Transverse colon (tissue), 4 donors: Measurements from ENCODE around the gene SLX4IP. TPM values are rescaled to one million over a fixed set of nuclear protein-coding genes. Genes with fewer than 3 reads are reported as not detected.

ENCODE experiments used
- DNase-seq: peaks from one replicate; pipeline ENCODE4 v3.0.0-alpha.2; 2019
- H3K27ac ChIP-seq, 4 donors: fragments of 200-600 bp; sonication (generic); 2 replicates each; pipeline ENCODE4 v1.5.1; 2016 to 2018; ENCODE audit warnings: inconsistent platforms in 4 of 4
- H3K27me3 ChIP-seq: fragments of 200-600 bp; sonication (generic); 2 replicates; pipeline ENCODE4 v1.5.1; 2017; ENCODE audit warnings: inconsistent platforms
- H3K36me3 ChIP-seq, 4 donors: fragments of 200-600 bp; sonication (generic); 2 replicates each; pipeline ENCODE4 v1.5.1; 2017 to 2019; ENCODE audit warnings: inconsistent platforms in 4 of 4
- H3K4me1 ChIP-seq, 4 donors: fragments of 200-600 bp; sonication (generic); 2 replicates each; pipeline ENCODE4 v1.5.1; 2017 to 2020; ENCODE audit warnings: inconsistent platforms in 4 of 4
- H3K4me3 ChIP-seq, 4 donors: fragments of 200-600 bp; sonication (generic); 1 replicate in 1 of 4; 2 replicates in 3 of 4; pipeline versions ENCODE4 v1.5.1 to v1.6.1; 2017 to 2019; ENCODE audit warnings: inconsistent platforms in 4 of 4
- H3K9me3 ChIP-seq, 2 donors: fragments of 200-600 bp; sonication (generic); 2 replicates each; pipeline ENCODE4 v1.5.1; 2017 to 2019; ENCODE audit warnings: inconsistent platforms in 2 of 2
- CTCF ChIP-seq, 5 experiments: fragments of 200-600 bp in 3 of 5; fragments of 450-650 bp in 2 of 5; sonication (generic) in 3 of 5; IDR thresholded peaks; 1 replicate in 2 of 5; 2 replicates in 3 of 5; pipeline ENCODE4 v1.5.1; 2016 to 2017; ENCODE audit warnings: antibody characterized with exemption in 5 of 5, inconsistent platforms in 3 of 5, mild to moderate bottlenecking in 2 of 5, moderate library complexity in 1 of 5
- EP300 ChIP-seq: sonication (generic); formaldehyde crosslinking; IDR thresholded peaks from one replicate; pipeline ENCODE4 v1.6.1; 2017; ENCODE audit warnings: antibody characterized with exemption, low read depth
- POLR2A ChIP-seq: fragments of 450-650 bp; IDR thresholded peaks from one replicate; pipeline ENCODE4 v1.6.1; 2016; ENCODE audit warnings: antibody characterized with exemption, mild to moderate bottlenecking, moderate library complexity
- POLR2AphosphoS5 ChIP-seq, 3 donors: sonication (generic); formaldehyde crosslinking; IDR thresholded peaks; one replicate each; pipeline ENCODE4 v1.6.1; 2016; ENCODE audit warnings: antibody characterized with exemption in 3 of 3
- whole genome bisulfite sequencing, 2 donors: methylation state at CpG; one replicate each; pipeline ENCODE4 v1.1.5; 2018; ENCODE audit warnings: low coverage in 1 of 2; 5-methylcytosine and 5-hydroxymethylcytosine counted together
- in situ Hi-C, 4 donors: fragments of 200-750 bp; cut with MboI; loops; one replicate each; pipeline versions ENCODE4 v1.15.0 to v1.15.1; 2017; ENCODE audit warnings: low sequenced_read_pairs in 3 of 4, low pct_ligation_motif_present in 1 of 4, low pct_unique_long_range_greater_than_20kb in 1 of 4
- intact Hi-C: fragments of 100-400 bp; cut with DNase I; formaldehyde crosslinking; loops from one replicate; pipeline ENCODE4 v1.15.1; 2023; ENCODE audit warnings: low total_unique reads
- total RNA-seq, 4 donors: library from RNA; depleted of rRNA; stranded (reverse); fragments of >200 nt; gene quantifications; one replicate each; pipeline ENCODE4 v1.1.0, GENCODE V29; 2016

Gene SLX4IP
- total RNA-seq, 4 donors from 2014 or later: 5.4 to 8.4 (median 7.5) TPM

- Histone ChIP-seq H3K27ac (no peak overlapping the region), H3K4me3 (no peak overlapping the region), H3K9me3 (no peaks in the 10 kb centered on the region), H3K4me1 (peaks cover 0 to 7% (median 0%) of the 10 kb centered on the region in 4 donors), H3K27me3 (no peaks in the 10 kb centered on the region), H3K36me3 (no peaks in the 10 kb centered on the region)
- TF ChIP-seq POLR2A (no peak), CTCF (IDR thresholded peaks at IDR 0.05) (no peak), POLR2AphosphoS5 (IDR thresholded peaks at IDR 0.05) (no peak), EP300 (no peak)
- WGBS, 2 donors: 91 to 100% methylated on average over 1 to 3 of the region's 3 CpGs
- DNase-seq: no peak
- intact Hi-C loops: no loop called here
- in situ Hi-C loops: no loop called here
These were observed 142.5 kb downstream of the SLX4IP start for GRCh38 chr20:10577648-10578047.

- WGBS, 2 donors: 33 to 52% methylated on average over 1 to 2 of the region's 2 CpGs
- H3K36me3 ChIP-seq: no peaks in the 10 kb centered on the region
- in situ Hi-C loops: no loop called here
- intact Hi-C loops: no loop called here
- no peak overlapping the region for H3K4me3 ChIP-seq
- H3K27ac ChIP-seq: no peak overlapping the region
- no peak for TF ChIP-seq POLR2AphosphoS5 (IDR thresholded peaks at IDR 0.05)
- no peak for TF ChIP-seq CTCF (IDR thresholded peaks at IDR 0.05)
- TF ChIP-seq POLR2A: no peak
- no peak for TF ChIP-seq EP300
- no peaks in the 10 kb centered on the region for H3K9me3 ChIP-seq
- H3K4me1 ChIP-seq: peaks cover 0 to 7% (median 0%) of the 10 kb centered on the region in 4 donors
- no peaks in the 10 kb centered on the region for H3K27me3 ChIP-seq
- no peak for DNase-seq
These were observed 143.5 kb downstream of the SLX4IP start for GRCh38 chr20:10578607-10579006.

GRCh38 chr20:10579942-10580341 is 144.8 kb downstream of the SLX4IP start:
- Histone ChIP-seq H3K27me3 (no peaks in the 10 kb centered on the region), H3K9me3 (no peaks in the 10 kb centered on the region), H3K4me3 (no peak overlapping the region), H3K27ac (no peak overlapping the region), H3K36me3 (no peaks in the 10 kb centered on the region), H3K4me1 (peaks cover 0 to 7% (median 0%) of the 10 kb centered on the region in 4 donors)
- intact Hi-C loops (no loop called here), in situ Hi-C loops (no loop called here)
- WGBS, 2 donors: 100% methylated on average over 1 of the region's 1 CpG
- no peak for DNase-seq
- TF ChIP-seq POLR2AphosphoS5 (IDR thresholded peaks at IDR 0.05) (no peak), EP300 (no peak), CTCF (IDR thresholded peaks at IDR 0.05) (no peak), POLR2A (no peak)

- Histone ChIP-seq H3K27ac (no peak overlapping the region), H3K4me3 (no peak overlapping the region), H3K36me3 (no peaks in the 10 kb centered on the region), H3K4me1 (peaks cover 0 to 7% (median 0%) of the 10 kb centered on the region in 4 donors), H3K9me3 (no peaks in the 10 kb centered on the region), H3K27me3 (no peaks in the 10 kb centered on the region)
- WGBS, 2 donors: 100% methylated on average over 2 of the region's 2 CpGs; no CpG with 5 or more reads in 1 of the 2 donors
- TF ChIP-seq CTCF (IDR thresholded peaks at IDR 0.05): no peak
- TF ChIP-seq POLR2A: no peak
- TF ChIP-seq EP300: no peak
- no peak for TF ChIP-seq POLR2AphosphoS5 (IDR thresholded peaks at IDR 0.05)
- in situ Hi-C loops: no loop called here
- DNase-seq: no peak
- intact Hi-C loops: no loop called here
These were observed 145.6 kb downstream of the SLX4IP start for GRCh38 chr20:10580700-10581099.
